ENCODE data around the gene WIZ. TPM values are rescaled to one million over a fixed set of nuclear protein-coding genes. Genes with fewer than 3 reads are reported as not detected.

WIZ gene
- total RNA-seq, 1 experiment from 2014 or later = 27.3 TPM

- no peak for DNase-seq
- Histone ChIP-seq H3K4me2 (no peak overlapping the region), H3F3A (ENCODE audit: insufficient read depth, low read depth) (peaks cover under 1% of the 10 kb centered on the region; the same call in 1 of the 2 replicates), H3K4me1 (replicated peaks; ENCODE audit: insufficient read depth) (peaks cover 5% of the 10 kb centered on the region; the same call in 1 of the 2 replicates), H3K4me3 (no peak overlapping the region), H4K20me1 (ENCODE audit: insufficient read depth) (no peaks in the 10 kb centered on the region; the same call in 1 of the 2 replicates), H2AFZ (no peak overlapping the region), H3K79me2 (ENCODE audit: low read depth) (no peaks in the 10 kb centered on the region), H3K9me3 (ENCODE audit: insufficient read depth, low read depth) (no peaks in the 10 kb centered on the region), H3K9me2 (ENCODE audit: insufficient read depth) (no peaks in the 10 kb centered on the region), H3K27ac (no peak overlapping the region), H3K36me3 (ENCODE audit: low read depth) (no peaks in the 10 kb centered on the region), H3K27me3 (ENCODE audit: insufficient read depth, low read depth) (no peaks in the 10 kb centered on the region)
- POLR2A ChIA-PET (ENCODE audit: unreplicated experiment) = no interaction called here
- CTCF ChIA-PET = no interaction called here
- BruUV-seq (replicated peaks) = no TSS peak
- intact Hi-C loops (cut with micrococcal nuclease; ENCODE audit: unreplicated experiment) = no loop called here
- no peak for TF ChIP-seq CTCF (conservative IDR thresholded peaks at IDR 0.05)
- no peak for TF ChIP-seq EZH2 (IDR thresholded peaks at IDR 0.05; ENCODE audit: low read depth)
Measured at GRCh38 chr19:15456871-15457700, 7.3 kb upstream of the WIZ start.

- no peaks in the 10 kb centered on the region; the same call in 1 of the 2 replicates for H4K20me1 ChIP-seq (ENCODE audit: insufficient read depth)
- no peaks in the 10 kb centered on the region for H3K36me3 ChIP-seq (ENCODE audit: low read depth)
- intact Hi-C loops (cut with micrococcal nuclease; ENCODE audit: unreplicated experiment) = no loop called here
- BruUV-seq (replicated peaks) = no TSS peak
- no peaks in the 10 kb centered on the region for H3K27me3 ChIP-seq (ENCODE audit: insufficient read depth, low read depth)
- peaks cover 10% of the 10 kb centered on the region; the same call in 1 of the 2 replicates for H3K4me1 ChIP-seq (replicated peaks; ENCODE audit: insufficient read depth)
- no peaks in the 10 kb centered on the region for H3K79me2 ChIP-seq (ENCODE audit: low read depth)
- peaks cover 7% of the 10 kb centered on the region; the same call in 1 of the 2 replicates for H3F3A ChIP-seq (ENCODE audit: insufficient read depth, low read depth)
- POLR2A ChIA-PET (ENCODE audit: unreplicated experiment) = no interaction called here
- H3K9me2 ChIP-seq (ENCODE audit: insufficient read depth) = no peaks in the 10 kb centered on the region
- no peak overlapping the region for H3K4me2 ChIP-seq
- no peak overlapping the region for H2AFZ ChIP-seq
- H3K27ac ChIP-seq = no peak overlapping the region
- no peak overlapping the region for H3K4me3 ChIP-seq
- H3K9me3 ChIP-seq (ENCODE audit: insufficient read depth, low read depth) = no peaks in the 10 kb centered on the region
- CTCF ChIA-PET = no interaction called here
- DNase-seq = no peak
- TF ChIP-seq CTCF (conservative IDR thresholded peaks at IDR 0.05) = no peak
- no peak for TF ChIP-seq EZH2 (IDR thresholded peaks at IDR 0.05; ENCODE audit: low read depth)
Measured at GRCh38 chr19:15456441-15456840, 6.7 kb upstream of the WIZ start.

- intact Hi-C loops (cut with micrococcal nuclease; ENCODE audit: unreplicated experiment) = no loop called here
- Histone ChIP-seq H3K36me3 (ENCODE audit: low read depth) (no peaks in the 10 kb centered on the region), H3K4me1 (replicated peaks; ENCODE audit: insufficient read depth) (peaks cover 10% of the 10 kb centered on the region; the same call in 1 of the 2 replicates), H3K27ac (no peak overlapping the region), H2AFZ (no peak overlapping the region), H4K20me1 (ENCODE audit: insufficient read depth) (no peaks in the 10 kb centered on the region; the same call in 1 of the 2 replicates), H3K9me3 (ENCODE audit: insufficient read depth, low read depth) (no peaks in the 10 kb centered on the region), H3K4me2 (no peak overlapping the region), H3K27me3 (ENCODE audit: insufficient read depth, low read depth) (no peaks in the 10 kb centered on the region), H3K9me2 (ENCODE audit: insufficient read depth) (no peaks in the 10 kb centered on the region), H3K4me3 (no peak overlapping the region), H3F3A (ENCODE audit: insufficient read depth, low read depth) (peaks cover 11% of the 10 kb centered on the region; the same call in 1 of the 2 replicates), H3K79me2 (ENCODE audit: low read depth) (no peaks in the 10 kb centered on the region)
- no peak for DNase-seq
- TF ChIP-seq EZH2 (IDR thresholded peaks at IDR 0.05; ENCODE audit: low read depth) = no peak
- no peak for TF ChIP-seq CTCF (conservative IDR thresholded peaks at IDR 0.05)
- ChIA-PET POLR2A (ENCODE audit: unreplicated experiment) (no interaction called here), CTCF (no interaction called here)
- BruUV-seq (replicated peaks) = no TSS peak
Measured at GRCh38 chr19:15455996-15456395, 6.2 kb upstream of the WIZ start.

Measured in PC-9 (cell line).